HG03060 (cell line): Measurements from ENCODE around the gene NPHS1.

ENCODE experiments used
- ATAC-seq: cut with Tn5 transposase; IDR thresholded peaks from one replicate; pipeline ENCODE4 v1.9.1; 2021; ENCODE audit warnings: low read depth, moderate number of reproducible peaks; ENCODE audit not compliant: unreplicated experiment

Gene NPHS1

GRCh38 chr19:35789978-35790944, 62.0 kb downstream of the NPHS1 start:
- ATAC-seq, result no peak

- no peak for ATAC-seq
Measured at GRCh38 chr19:35789195-35789977, 62.9 kb downstream of the NPHS1 start.

GRCh38 chr19:35788205-35788960, 63.9 kb downstream of the NPHS1 start:
- ATAC-seq, result no peak

GRCh38 chr19:35787227-35787799, 65.0 kb downstream of the NPHS1 start:
- ATAC-seq, result no peak

- ATAC-seq, result no peak
Measured at GRCh38 chr19:35786299-35787160, 65.8 kb downstream of the NPHS1 start.

- ATAC-seq, result no peak
Measured at GRCh38 chr19:35785339-35785627, 67.0 kb downstream of the NPHS1 start.

GRCh38 chr19:35784503-35785338, 67.6 kb downstream of the NPHS1 start:
- no peak for ATAC-seq

- no peak for ATAC-seq
Measured at GRCh38 chr19:35783469-35784434, 68.6 kb downstream of the NPHS1 start.

- no peak for ATAC-seq
Measured at GRCh38 chr19:35782589-35782988, 69.7 kb downstream of the NPHS1 start.

- ATAC-seq, result no peak
Measured at GRCh38 chr19:35781650-35782049, 70.7 kb downstream of the NPHS1 start.

- ATAC-seq, result no peak
Measured at GRCh38 chr19:35780717-35781116, 71.6 kb downstream of the NPHS1 start.

GRCh38 chr19:35780058-35780457, 72.2 kb downstream of the NPHS1 start:
- no peak for ATAC-seq

GRCh38 chr19:35779033-35779432, 73.3 kb downstream of the NPHS1 start:
- no peak for ATAC-seq

GRCh38 chr19:35777961-35778360, 74.3 kb downstream of the NPHS1 start:
- no peak for ATAC-seq

- ATAC-seq, result no peak
Measured at GRCh38 chr19:35777086-35777841, 75.0 kb downstream of the NPHS1 start.

- no peak for ATAC-seq
Measured at GRCh38 chr19:35776102-35776788, 76.1 kb downstream of the NPHS1 start.
